CD4-positive, alpha-beta T cell treated with Interleukin-10 for 1 hour (primary cell): Measurements from ENCODE around the gene LTO1.

Experiments used
- DNase-seq: peaks from one replicate; pipeline ENCODE4 v3.0.0-alpha.2; 2020

The LTO1 gene, protein sequence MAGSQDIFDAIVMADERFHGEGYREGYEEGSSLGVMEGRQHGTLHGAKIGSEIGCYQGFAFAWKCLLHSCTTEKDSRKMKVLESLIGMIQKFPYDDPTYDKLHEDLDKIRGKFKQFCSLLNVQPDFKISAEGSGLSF

DNA sequence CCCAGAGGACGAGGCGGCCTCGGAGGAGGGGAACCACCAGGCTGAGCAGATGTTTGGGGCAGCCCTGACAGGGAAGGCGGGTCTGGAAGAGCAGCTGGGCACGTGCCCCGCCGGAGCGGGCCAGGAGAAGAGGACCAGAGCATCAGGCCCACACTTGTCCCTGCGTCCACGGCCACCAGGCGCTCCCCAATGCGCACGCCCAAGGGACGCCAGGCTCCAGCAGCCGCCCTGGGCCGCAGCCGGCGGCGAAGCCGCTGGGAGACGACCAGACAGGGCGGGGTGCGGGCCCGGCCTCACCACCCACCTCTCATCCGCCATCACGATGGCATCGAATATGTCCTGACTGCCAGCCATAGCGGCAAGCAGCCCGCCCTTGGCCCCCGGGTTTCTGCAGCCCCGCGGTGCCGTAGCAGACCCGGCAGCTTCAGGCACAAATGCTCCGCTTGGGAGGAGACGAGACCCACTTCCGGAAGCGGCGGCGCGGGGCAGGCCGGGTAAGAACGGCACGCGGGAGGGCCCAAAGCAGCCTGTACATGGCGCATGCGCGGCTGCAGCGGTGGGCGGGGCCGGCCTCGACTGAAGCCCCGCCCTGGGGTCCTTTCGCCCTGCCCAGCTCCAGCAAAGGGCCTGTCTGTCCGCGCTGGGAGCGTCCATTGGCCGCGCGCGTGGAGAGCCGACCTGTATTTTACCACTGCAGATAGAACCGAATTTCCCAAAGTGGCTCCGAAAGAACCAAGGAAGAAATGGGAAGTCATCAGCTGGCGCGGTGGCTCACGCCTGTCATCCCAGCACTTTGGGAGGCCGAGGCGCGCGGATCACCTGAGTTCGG, at the start of gene LTO1:
TSS of gene LTO1 (minus strand) at position 468 of the 829 bp plus-strand sequence. CDS start at position 354, 114 bp downstream.
- DNase-seq, result peak; percentile 94

DNA sequence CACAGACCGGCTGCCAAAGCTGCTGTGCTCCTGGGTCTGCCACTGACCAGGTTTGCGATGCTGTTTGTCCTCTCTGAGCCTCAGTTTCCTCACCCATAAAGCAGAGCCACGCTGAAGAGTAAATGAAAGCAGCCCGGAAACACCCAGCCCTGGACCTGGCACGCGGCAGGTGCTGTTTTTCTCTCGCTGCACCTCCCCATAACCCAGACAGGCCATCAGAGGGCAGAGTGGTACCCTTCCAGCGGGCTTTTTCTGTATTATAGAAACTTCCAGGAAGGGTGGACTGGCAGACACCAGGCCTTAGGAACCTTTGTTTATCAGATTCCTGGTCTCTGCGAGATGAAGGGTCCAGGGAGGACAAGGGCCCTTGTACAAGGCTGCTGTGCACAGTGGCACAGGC, 46.6 kb upstream of the LTO1 start:
- no peak for DNase-seq

DNA sequence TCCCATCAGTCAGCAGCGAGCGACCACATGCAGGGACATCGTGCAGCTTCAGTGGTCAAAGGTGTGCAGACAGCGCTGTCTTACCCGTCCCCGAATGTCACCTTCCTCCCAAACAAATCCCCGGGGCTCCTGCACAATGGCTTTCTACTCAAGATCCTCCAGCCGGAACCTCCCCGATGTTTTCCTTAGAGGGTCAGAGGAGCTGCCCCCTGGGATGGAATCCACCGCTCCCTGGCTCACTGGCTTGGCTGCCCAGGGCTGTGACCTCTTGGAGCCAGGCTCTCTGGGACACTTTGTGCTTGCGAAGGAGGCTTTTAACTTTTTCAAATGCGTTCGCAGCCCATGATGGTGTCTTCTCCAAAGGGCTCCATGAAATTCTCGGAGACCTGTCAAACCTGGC, 46.0 kb upstream of the LTO1 start:
- DNase-seq, result no peak

DNA sequence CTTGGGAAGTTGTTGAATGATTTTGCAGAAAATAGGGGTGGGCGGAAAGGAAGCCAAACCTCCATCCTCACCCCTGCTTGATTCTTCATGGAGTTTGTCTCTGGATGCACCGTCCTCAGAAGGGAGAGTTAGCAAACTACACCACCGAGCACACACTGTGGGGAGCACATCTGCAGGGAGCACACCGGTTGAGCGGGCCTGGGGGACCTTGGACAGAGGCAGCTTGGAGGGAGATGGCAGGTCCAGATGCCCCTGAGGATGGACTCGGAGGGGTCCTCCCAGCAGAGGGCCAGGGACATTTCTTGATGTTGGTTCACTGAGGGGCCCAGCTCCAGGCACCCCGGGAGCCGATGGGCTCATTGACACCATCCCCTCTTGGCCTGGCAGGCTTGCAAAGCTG, 43.8 kb upstream of the LTO1 start:
- no peak for DNase-seq

DNA sequence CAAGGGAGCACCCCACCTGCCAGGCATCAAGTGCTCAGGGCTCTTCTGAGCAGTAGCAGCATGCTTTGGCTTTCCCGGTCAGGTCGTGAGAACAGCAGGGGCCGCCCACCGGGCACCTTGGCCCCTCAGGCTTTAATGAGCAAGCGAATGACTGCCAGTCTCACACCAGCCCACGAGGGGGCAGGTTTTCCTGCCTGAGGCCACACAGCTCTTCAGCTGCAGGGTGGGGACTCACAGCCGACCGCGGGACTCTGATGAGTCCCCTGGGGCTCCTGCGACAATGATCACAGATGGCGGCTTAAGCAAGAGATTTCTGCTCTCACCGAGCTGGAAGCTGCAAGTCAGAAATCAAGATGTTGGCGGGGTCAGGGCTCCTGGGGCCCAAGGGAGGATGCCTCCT, 43.0 kb upstream of the LTO1 start:
- no peak for DNase-seq

DNA sequence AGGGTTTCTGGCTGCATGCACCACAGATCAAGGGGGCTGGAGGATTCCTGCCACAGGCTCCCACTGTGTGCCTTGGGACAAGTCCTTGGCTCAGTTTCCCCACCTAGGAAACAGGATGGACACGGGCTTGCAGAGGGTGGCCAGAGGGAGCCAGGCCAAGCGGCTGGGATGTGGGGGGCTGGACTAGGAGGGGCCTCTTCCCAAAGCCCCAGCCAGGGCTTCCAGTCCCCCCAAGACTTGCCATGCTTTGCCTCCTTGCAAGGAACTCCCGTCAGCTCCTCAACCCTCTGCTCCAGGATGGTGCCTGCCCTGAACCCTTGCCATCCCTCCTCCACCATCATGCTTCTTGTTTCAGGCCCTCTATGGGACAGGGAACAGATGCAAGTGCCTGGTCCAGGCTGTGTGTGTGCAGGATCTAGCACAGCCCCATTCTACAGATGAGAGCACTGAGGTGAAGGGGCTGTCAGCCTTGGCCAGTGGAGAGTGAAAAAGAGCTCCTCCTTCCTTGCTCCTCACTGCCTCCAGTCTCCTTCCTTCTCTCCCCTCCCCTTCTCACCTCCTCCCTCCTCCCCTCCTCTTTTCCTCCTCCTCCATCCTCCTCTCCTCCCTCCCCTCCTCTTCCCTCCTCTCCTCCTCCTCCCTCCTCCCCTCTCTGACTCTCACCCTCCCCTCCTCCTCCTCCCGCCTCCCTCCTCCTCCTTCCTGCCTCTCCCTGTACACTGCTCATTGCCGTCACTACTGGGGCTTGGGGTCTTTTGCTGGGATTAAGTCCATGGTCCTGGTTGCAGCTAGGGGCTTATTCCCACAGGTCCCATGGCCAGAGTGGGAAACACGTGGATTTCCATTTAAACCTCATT, 42.0 kb upstream of the LTO1 start:
- DNase-seq, result no peak

DNA sequence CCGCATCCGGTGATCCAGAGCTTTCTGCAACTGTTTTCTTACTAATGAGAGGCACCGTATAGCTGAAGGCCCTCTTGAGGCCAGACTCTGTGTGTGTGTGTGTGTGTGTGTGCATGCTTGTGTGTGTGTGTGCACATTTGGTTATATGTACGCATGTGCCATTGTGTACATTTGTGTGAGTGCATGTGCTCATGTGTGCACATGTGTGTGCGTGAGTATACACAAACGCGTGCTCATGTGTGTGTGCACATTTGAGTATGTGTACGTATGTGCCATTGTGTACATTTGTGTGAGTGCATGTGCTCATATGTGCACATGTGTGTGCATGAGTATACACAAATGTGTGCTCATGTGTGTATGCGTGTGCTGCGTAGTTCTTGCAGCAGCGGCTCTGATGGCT, 40.9 kb upstream of the LTO1 start:
- no peak for DNase-seq

DNA sequence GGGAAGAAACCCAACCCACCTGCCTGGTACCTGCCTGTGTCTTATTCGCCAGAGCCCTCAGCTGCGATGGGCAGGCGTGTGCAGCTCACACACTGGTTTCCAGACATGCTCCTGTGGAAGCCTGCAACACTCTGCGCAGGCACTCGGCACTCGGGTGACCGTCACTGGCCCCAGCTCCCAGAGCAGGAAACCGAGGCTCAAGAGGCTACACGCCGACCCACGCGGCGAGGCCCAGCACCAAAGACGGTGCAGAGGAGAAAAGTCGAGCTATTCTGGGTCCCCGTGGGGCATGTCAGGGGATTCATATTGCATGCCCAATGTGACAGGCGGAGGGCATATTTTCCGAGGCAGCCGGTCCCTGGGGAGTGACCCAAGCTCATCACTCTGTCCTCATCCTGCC, 40.3 kb upstream of the LTO1 start:
- DNase-seq, result no peak

DNA sequence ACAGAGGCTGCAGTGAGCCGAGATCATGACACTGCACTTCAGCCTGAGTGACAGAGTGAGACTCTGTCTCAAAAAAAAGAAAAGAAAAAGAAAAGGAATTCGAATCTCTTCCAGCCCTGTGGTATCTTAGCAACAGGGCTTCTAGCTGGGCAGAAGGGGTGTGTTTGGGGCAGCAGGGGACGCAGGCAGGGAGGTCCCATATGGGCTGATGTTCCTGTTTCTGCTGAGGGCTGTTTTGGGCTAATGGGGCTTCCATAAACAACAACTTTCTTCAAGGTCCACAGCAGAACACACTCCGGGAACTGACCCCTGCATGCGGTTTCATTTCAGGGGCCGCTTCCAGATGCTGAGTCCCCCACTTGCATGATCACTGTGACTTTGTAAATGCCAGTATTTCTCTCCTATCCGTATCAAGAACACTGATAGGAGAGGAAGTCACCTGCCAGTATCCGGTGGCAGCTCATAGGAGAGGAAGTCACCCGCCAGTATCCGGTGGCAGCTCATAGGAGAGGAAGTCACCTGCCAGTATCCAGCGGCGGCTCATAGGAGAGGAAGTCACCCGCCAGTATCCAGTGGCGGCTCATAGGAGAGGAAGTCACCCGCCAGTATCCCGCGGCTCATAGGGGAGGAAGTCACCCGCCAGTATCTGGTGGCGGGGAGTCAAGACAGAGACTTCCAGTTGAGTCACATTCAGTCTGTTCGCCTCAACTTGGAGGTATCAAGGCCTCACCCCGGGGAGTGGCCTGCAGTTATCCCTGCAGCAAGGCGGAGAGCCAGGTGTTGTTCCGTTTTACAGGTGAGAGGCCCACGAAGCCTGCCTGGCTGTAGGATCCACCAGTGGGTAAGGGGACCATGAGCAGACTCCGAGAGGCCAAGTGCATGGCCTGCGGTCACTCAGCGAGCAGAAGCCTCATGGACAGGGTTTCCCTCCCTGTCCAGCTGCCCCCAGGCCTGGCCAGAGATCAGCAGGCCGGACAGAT, 37.0 kb upstream of the LTO1 start:
- DNase-seq, result peak; percentile 13

DNA sequence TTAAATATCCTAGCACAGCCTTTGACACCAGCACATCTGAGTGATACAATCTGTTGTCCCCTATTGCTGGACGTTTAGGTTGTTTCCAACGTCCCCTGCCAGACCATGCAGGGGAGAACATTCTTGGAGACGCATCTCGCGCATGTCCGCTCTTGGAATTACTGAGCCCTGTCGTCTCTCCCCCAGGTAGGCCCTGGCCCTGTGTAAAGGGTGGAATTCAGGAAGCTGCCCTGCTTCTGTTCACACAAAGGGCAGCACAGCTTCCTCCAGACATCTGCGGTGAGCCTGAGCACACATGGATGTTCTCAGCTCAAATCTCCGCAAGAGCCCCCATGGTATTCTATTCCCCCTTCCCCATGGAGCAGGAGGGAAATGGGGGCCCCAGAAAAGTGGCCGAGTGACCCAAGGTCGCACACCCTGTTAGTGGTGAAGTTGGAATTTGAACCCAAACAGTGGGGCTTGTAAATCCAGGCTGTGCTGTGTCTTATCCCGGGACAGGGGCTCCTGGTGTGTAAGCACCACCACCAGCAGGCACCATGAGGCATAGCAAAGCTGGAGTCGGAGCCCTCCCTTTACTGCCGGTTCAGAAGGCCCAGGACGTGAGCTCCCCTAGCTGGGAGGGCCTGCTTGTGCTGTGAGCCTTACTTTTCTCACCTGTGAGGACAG, 33.7 kb upstream of the LTO1 start:
- no peak for DNase-seq

DNA sequence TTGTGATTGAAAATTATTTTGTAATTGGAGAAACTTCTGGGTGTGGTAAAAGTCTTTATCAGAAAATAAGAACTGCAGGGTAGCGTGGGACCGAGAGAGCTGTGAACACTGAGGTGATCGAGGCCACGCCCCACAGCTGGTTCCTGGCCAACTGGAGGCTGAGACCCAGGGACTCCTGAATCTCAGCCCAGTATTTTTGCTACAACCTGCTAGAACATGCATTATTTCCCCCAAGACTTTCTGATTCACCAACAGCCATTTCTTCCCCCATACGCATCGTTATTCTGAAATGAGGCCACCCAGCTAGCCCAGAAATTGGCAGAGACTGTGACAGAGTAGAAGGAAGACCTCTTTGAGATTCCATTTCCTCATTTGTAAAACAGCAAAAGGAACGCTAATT, 32.0 kb upstream of the LTO1 start:
- no peak for DNase-seq

DNA sequence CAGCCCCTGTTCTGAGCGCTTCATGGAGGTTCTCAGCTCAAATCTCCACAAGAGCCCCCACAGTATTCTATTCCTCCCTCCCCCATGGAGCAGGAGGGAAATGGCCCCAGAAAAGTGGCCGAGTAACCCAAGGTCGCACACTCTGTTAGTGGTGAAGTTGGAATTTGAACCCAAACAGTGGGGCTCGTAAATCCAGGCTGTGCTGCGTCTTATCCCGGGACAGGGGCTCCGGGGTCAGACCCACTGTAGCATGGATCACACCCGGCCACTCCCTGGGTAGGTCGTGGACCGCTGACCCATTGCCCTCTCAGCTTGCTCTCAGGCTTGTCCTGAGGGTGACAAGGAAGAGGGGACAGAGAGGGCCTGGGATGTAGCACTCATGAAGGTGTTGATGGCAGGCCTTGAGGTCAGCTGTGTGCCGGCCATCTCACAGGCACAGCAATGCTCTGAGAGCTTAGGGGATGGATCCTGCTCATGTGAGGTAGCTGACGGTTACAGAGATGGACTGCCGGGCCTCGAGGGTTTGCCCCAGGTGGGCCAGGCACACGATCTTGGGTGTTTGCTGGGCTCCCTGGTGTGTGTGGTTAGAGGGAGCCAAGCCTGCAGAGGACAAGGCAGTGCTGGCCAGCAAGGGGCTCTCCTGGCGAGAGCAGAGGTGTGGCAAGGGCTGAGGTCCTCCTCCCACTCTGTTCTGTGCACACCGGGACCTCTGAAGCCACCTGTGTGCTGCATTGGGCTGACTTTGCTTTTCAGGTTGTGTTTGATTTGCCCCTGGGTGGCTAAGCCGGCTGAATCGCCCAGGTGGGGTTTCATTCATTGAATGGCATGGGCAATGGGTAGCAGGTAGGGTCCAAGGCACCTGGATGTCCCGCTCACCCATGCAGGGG, 31.0 kb upstream of the LTO1 start:
- no peak for DNase-seq

DNA sequence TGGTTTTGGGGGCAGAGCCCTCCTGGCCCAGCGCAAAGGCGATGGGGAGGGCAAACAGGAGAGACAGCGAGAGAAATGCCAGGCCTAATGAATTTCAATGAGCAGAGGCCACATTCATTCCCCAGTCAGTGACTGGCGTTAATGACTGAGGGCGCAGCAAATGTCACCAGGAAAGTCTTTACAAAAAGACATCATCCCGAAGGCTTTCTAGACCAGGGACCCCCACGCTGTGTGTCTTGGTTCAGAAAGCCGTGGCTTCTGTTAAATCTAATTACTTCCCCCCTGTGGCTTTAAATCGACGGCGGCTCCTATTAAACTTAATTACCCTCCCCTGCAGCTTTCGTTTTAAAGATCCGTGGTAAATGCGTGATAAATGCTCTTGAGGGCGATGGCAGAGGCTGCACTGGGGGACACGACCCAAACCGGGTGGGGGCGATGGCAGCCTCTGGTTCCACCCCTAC, 30.2 kb upstream of the LTO1 start:
- DNase-seq, result no peak

DNA sequence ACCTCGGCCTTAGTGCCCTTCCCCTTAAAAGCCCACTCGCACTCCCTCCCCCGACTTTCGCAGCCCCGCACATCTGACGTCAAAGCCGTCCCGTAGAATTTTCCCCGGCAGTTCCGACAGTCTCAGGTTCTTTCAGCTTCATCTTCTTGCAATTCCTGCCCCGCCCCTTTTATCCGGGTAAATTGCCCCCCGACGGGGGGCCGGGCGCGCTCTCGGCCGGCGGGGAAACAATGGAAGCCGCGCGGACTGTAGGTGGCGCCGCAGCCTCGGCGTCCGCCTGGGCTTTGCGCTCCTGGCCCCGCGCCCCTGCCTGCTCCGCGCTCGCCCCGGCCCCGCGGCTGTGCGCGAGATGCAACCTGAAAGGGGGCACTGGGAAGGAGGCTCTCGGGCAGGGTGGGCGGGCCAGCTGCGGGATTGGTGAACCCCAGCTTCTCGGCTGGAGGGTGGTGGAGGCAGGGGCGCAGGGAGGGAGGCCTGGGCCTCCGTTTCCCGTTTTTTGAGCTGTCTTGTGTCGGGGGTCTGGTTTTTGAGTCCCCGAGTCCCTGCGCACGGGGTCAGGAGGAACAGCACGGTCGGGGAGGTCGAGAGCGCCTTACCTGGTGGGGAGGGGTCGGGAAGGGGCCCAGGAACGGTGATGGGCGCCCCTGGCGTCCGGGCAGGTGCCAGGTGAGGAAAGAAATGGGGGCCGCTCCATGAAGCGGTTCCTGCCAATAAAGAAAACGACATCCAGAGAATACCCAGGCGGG, 29.5 kb upstream of the LTO1 start:
- no peak for DNase-seq

DNA sequence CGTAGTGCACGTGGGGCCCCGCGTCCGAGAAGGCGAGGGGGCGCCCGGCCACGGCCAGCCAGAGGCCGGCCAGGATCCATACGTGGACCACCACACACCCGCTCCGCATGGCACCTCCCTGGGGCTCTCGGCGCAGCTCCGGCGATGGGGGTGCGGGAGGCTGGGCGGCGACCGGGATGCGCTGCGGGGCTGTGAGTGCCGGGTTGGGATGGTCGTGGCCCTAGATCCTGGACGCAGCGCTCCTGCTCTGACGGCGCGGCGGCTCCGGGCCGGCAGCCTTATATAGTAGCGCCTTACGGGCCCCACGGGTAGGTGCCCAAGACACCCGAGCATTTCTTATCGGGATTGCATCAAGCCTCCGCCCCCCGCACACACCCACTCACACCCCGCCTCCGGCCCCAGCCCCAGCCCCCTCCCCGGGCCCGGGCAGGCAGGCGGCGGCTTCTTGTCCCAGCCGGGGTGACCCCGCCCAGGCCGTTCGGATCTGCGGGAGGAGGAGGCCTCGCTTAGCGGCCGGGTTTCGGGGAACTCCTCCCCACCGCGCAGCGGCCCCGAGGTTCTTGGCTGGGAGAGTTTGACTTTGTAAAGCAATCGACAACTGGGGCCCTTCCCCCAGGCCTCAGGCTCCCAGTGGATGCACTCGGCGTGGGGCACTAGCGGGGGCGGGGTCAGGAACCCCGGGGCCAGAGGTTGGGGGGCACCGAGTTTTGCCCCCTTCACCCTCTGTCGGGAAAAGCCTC, 28.8 kb upstream of the LTO1 start, which contains the start of gene FGF19:
TSS of gene FGF19 (minus strand) at position 255 of the 740 bp plus-strand sequence. CDS start at position 109, 146 bp downstream.
- no peak for DNase-seq

DNA sequence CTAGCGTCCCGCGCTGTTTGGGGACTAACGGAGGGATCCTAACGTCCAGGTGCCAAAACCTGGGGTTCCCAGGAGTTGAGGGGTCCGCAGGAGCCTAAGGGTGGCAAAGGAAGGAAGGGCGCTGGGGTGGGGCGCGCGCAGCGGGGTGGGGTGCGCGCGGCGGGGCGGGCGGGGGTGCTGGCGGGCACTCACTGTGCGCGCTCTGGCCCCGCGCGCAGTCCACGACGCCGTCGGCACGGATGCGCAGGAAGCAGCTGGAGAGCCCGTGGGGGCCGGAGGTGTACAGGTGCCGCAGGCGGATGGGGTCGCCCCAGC, 28.3 kb upstream of the LTO1 start:
- DNase-seq, result no peak

DNA sequence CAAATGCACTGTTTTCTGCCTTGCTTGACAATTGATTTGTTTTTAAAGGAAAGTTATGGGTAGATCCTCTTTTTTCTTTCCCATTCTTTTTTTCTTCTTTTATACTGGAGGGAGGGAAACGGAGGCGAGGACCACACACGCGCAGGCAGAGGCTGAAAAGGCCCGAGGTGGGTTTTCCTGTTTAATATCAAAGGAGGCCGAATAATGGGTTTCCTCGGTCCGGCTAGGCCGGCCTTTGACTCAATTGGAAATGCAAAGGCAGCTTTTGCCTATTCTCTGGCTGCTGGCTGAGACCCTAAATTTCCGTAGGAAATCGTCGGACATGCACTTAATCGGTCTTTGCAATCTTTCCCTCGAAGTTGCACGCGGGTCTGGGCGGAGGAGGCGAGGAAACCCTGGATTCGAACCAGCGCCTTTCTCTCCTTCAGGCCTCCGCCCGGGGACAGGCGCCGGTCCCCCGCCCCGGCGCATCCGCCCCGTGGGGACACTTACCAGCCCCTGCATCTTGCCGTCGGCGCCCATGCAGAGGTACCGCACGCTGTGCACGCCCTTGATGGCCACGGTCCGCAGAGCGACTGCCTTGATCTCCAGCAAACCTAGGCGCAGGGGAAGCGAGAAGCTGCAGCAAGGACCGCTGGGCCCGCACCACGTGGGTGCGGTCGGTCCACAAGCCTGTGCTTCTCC, 27.8 kb upstream of the LTO1 start:
- no peak for DNase-seq

DNA sequence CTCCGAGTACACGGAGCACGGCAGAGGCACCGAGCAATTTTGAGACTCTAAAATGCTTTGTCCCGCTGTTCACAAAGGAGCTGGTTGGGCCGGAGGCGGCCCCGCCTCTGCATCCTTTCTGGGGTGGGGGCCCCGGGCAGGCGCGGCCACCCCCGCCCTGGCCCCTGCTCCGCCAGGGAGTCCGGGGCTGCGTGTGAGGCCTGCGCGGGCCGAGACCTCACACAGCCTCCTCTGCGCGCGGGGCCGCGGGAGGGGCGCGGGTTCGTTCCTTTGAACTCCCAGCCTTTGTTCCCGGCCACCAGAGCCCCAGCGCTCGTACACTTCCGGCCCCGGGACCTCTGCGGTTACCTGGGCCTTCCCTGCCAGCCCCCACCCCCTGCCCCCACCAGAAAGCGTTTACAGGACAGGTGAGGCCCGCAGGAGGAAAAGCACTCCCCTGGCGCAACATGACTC, 27.1 kb upstream of the LTO1 start:
- DNase-seq, result no peak
